GM23338 (cell line): Measurements from ENCODE around the gene PTPN5. TPM values are rescaled to one million over a fixed set of nuclear protein-coding genes. Genes with fewer than 3 reads are reported as not detected.

Source experiments
- ATAC-seq: fragments of 200-7000 bp; cut with Tn5 transposase; 3 replicates; pipeline ENCODE4 v1.9.1; 2020
- DNase-seq: peaks from one replicate; pipeline ENCODE4 v3.0.0-alpha.2; 2015; ENCODE audit warnings: low spot score
- H2AFZ ChIP-seq: fragments of 200-600 bp; sonication (generic); 2 replicates; pipeline ENCODE4 v1.8.0; 2016; ENCODE audit warnings: antibody characterized with exemption, mild to moderate bottlenecking, moderate library complexity
- H3F3A ChIP-seq: fragments of 200-600 bp; sonication (generic); replicated peaks from 2 replicates; pipeline ENCODE4 v1.8.0; 2017; ENCODE audit warnings: antibody characterized with exemption, mixed run types, low read depth
- H3K27ac ChIP-seq: fragments of 200-600 bp; sonication (generic); 2 replicates; pipeline ENCODE4 v1.6.1; 2016; ENCODE audit warnings: low read depth
- H3K27me3 ChIP-seq: fragments of 200-600 bp; sonication (generic); 2 replicates; pipeline ENCODE4 v1.8.0; 2016; ENCODE audit warnings: mild to moderate bottlenecking, mixed run types, moderate library complexity; ENCODE audit not compliant: insufficient read depth
- H3K36me3 ChIP-seq: fragments of 200-600 bp; sonication (generic); 2 replicates; pipeline ENCODE4 v1.8.0; 2016; ENCODE audit warnings: mild to moderate bottlenecking; ENCODE audit not compliant: insufficient read depth
- H3K4me1 ChIP-seq: fragments of 200-600 bp; sonication (generic); 2 replicates; pipeline ENCODE4 v1.8.0; 2016; ENCODE audit warnings: mild to moderate bottlenecking, moderate library complexity; ENCODE audit not compliant: insufficient read depth
- H3K4me2 ChIP-seq: fragments of 200-600 bp; sonication (generic); 2 replicates; pipeline ENCODE4 v1.7.1; 2017; ENCODE audit warnings: mixed run types
- H3K4me3 ChIP-seq: fragments of 200-600 bp; sonication (generic); 2 replicates; pipeline ENCODE4 v1.6.1; 2016; ENCODE audit warnings: mixed run types
- H3K79me2 ChIP-seq: fragments of 200-600 bp; sonication (generic); replicated peaks from 2 replicates; pipeline ENCODE4 v1.8.0; 2017; ENCODE audit warnings: mild to moderate bottlenecking; ENCODE audit not compliant: insufficient read depth
- H3K9me2 ChIP-seq: fragments of 200-600 bp; sonication (generic); 2 replicates; pipeline ENCODE4 v1.8.0; 2017; ENCODE audit not compliant: insufficient read depth
- H4K20me1 ChIP-seq: fragments of 200-600 bp; sonication (generic); replicated peaks from 2 replicates; pipeline ENCODE4 v1.8.0; 2017; ENCODE audit warnings: mild to moderate bottlenecking; ENCODE audit not compliant: insufficient read depth
- H3K27ac Mint-ChIP-seq: 2 replicates; pipeline ENCODE4 v1.8.0; 2020; ENCODE audit warnings: inconsistent platforms, mild to moderate bottlenecking, moderate library complexity, mixed read lengths
- H3K27me3 Mint-ChIP-seq: 3 replicates; pipeline ENCODE4 v1.8.0; 2022; ENCODE audit warnings: low read depth, mild to moderate bottlenecking, moderate library complexity, mixed read lengths, inconsistent platforms; ENCODE audit not compliant: insufficient read depth, poor library complexity
- H3K36me3 Mint-ChIP-seq: 3 replicates; pipeline ENCODE4 v1.8.0; 2021; ENCODE audit warnings: low read depth, mild to moderate bottlenecking, inconsistent platforms, moderate library complexity, mixed read lengths
- H3K4me1 Mint-ChIP-seq: 3 replicates; pipeline ENCODE4 v1.8.0; 2020; ENCODE audit warnings: mild to moderate bottlenecking, inconsistent platforms, mixed read lengths
- H3K4me3 Mint-ChIP-seq: 3 replicates; pipeline ENCODE4 v1.8.0; 2021; ENCODE audit warnings: moderate library complexity, mild to moderate bottlenecking, inconsistent platforms, mixed read lengths
- H3K9me3 Mint-ChIP-seq: 3 replicates; pipeline ENCODE4 v1.8.0; 2020; ENCODE audit warnings: moderate library complexity, mild to moderate bottlenecking, inconsistent platforms, mixed read lengths
- CREB1 ChIP-seq: fragments of 250-450 bp; sonication (Bioruptor Pico); IDR thresholded peaks from 2 replicates; pipeline ENCODE4 v1.5.0; 2020; ENCODE audit warnings: low read depth, mild to moderate bottlenecking, moderate library complexity
- ETS1 ChIP-seq: IDR thresholded peaks from 2 replicates; pipeline ENCODE4 v1.6.1; 2016; ENCODE audit warnings: antibody characterized with exemption
- EZH2 ChIP-seq: fragments of 200-600 bp; sonication (generic); IDR thresholded peaks from one replicate; pipeline ENCODE4 v1.8.0; 2017; ENCODE audit warnings: antibody characterized with exemption, mild to moderate bottlenecking, low read depth; ENCODE audit not compliant: unreplicated experiment
- EZH2phosphoT487 ChIP-seq: fragments of 200-600 bp; sonication (generic); IDR thresholded peaks from one replicate; pipeline ENCODE4 v1.8.1; 2018; ENCODE audit warnings: antibody characterized with exemption; ENCODE audit not compliant: unreplicated experiment
- JUNB ChIP-seq: IDR thresholded peaks from one replicate; pipeline ENCODE4 v1.6.1; 2016; ENCODE audit warnings: antibody characterized with exemption; ENCODE audit not compliant: unreplicated experiment
- NANOG ChIP-seq: IDR thresholded peaks from 2 replicates; pipeline ENCODE4 v1.6.1; 2016; ENCODE audit warnings: antibody characterized with exemption, borderline replicate concordance
- POLR2AphosphoS5 ChIP-seq: IDR thresholded peaks from 2 replicates; pipeline ENCODE4 v1.6.1; 2016; ENCODE audit warnings: antibody characterized with exemption, low read depth
- STAT1 ChIP-seq: IDR thresholded peaks from one replicate; pipeline ENCODE4 v1.6.1; 2016; ENCODE audit warnings: antibody characterized with exemption; ENCODE audit not compliant: unreplicated experiment
- ZNF114 ChIP-seq: fragments of 250-450 bp; sonication (Bioruptor Pico); IDR thresholded peaks from 2 replicates; pipeline ENCODE4 v1.5.0; 2020; ENCODE audit warnings: mild to moderate bottlenecking, moderate library complexity
- ZNF331 ChIP-seq: fragments of 250-450 bp; sonication (Bioruptor Pico); IDR thresholded peaks from 2 replicates; pipeline ENCODE4 v1.5.0; 2020; ENCODE audit warnings: low read depth, mild to moderate bottlenecking, moderate library complexity
- ZNF462 ChIP-seq: fragments of 250-450 bp; sonication (Bioruptor Pico); IDR thresholded peaks from 2 replicates; pipeline ENCODE4 v1.5.0; 2020; ENCODE audit warnings: mild to moderate bottlenecking, moderate library complexity
- polyA plus RNA-seq: library from polyadenylated mRNA; unstranded; fragments of >200 nt; fragmentation: Nextera tagmentation; extraction: Ambion mirVana; gene quantifications from 2 replicates; pipeline ENCODE4 v1.2.1, GENCODE V29; 2016
- total RNA-seq: library from RNA; depleted of rRNA; stranded (reverse); fragments of >200 nt; shearing (Covaris generic); gene quantifications from 2 replicates; pipeline ENCODE4 v1.2.3, GENCODE V29; 2014
- TF ChIP-seq, protein P1 (sequence below): IDR thresholded peaks from one replicate; pipeline ENCODE4 v1.6.1; 2018; ENCODE audit warnings: antibody characterized with exemption; ENCODE audit not compliant: unreplicated experiment
- TF ChIP-seq, protein P2 (sequence below), 2 experiments: fragments of 200-600 bp in 1 of 2; sonication (generic) in 1 of 2; conservative IDR thresholded peaks; 2 replicates each; pipeline versions ENCODE4 v1.5.1 to v1.6.1; 2016 to 2017; ENCODE audit warnings: antibody characterized with exemption in 2 of 2, low read depth in 2 of 2, mild to moderate bottlenecking in 2 of 2, moderate library complexity in 1 of 2

Gene PTPN5
- total and polyA plus RNA-seq, 2 experiments from 2014 or later, result 3.7 to 5.7 TPM

DNA sequence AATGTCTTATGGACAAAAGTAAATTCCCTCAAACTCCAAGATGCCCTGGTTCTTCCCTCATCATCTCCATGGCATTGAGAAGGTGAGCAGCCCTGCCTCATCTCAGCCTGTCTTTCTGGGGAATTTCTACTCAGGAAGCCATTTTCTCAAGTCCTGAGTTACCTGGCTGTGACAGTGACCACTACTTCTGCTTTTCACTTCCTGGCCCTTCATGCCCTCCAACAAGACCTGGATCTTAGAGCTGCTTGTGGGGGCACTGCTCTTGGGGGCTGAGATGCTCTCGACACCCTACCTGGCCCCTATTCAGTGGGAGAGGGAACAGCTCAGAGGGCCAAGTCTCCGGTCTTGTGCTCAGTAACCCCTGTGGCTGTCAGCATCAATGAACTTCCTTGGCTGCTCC, 60.2 kb downstream of the PTPN5 start:
- Mint-ChIP-seq H3K4me3 (no peak overlapping the region), H3K27ac (no peak overlapping the region), H3K27me3 (peaks cover 2% of the 10 kb centered on the region), H3K36me3 (no peaks in the 10 kb centered on the region; the same call in 2 of the 3 replicates), H3K4me1 (peaks cover 13% of the 10 kb centered on the region), H3K9me3 (no peaks in the 10 kb centered on the region)
- H4K20me1 ChIP-seq, result no peaks in the 10 kb centered on the region
- no peaks in the 10 kb centered on the region for H3K36me3 ChIP-seq
- H3K4me2 ChIP-seq, result no peak overlapping the region
- peaks cover under 1% of the 10 kb centered on the region; the same call in 1 of the 2 replicates for H3K4me1 ChIP-seq
- no peak overlapping the region for H3K4me3 ChIP-seq
- no peak for ATAC-seq
- TF ChIP-seq ETS1 (no peak), EZH2 (no peak), ZNF462 (no peak), CREB1 (CRISPR knock-in tag) (no peak), POLR2AphosphoS5 (no peak), EZH2phosphoT487 (no peak), JUNB (no peak), STAT1 (no peak), NANOG (no peak), ZNF331 (no peak), ZNF114 (no peak)
- TF ChIP-seq, protein P1, sequence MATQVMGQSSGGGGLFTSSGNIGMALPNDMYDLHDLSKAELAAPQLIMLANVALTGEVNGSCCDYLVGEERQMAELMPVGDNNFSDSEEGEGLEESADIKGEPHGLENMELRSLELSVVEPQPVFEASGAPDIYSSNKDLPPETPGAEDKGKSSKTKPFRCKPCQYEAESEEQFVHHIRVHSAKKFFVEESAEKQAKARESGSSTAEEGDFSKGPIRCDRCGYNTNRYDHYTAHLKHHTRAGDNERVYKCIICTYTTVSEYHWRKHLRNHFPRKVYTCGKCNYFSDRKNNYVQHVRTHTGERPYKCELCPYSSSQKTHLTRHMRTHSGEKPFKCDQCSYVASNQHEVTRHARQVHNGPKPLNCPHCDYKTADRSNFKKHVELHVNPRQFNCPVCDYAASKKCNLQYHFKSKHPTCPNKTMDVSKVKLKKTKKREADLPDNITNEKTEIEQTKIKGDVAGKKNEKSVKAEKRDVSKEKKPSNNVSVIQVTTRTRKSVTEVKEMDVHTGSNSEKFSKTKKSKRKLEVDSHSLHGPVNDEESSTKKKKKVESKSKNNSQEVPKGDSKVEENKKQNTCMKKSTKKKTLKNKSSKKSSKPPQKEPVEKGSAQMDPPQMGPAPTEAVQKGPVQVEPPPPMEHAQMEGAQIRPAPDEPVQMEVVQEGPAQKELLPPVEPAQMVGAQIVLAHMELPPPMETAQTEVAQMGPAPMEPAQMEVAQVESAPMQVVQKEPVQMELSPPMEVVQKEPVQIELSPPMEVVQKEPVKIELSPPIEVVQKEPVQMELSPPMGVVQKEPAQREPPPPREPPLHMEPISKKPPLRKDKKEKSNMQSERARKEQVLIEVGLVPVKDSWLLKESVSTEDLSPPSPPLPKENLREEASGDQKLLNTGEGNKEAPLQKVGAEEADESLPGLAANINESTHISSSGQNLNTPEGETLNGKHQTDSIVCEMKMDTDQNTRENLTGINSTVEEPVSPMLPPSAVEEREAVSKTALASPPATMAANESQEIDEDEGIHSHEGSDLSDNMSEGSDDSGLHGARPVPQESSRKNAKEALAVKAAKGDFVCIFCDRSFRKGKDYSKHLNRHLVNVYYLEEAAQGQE, result no peak
- TF ChIP-seq, protein P2, sequence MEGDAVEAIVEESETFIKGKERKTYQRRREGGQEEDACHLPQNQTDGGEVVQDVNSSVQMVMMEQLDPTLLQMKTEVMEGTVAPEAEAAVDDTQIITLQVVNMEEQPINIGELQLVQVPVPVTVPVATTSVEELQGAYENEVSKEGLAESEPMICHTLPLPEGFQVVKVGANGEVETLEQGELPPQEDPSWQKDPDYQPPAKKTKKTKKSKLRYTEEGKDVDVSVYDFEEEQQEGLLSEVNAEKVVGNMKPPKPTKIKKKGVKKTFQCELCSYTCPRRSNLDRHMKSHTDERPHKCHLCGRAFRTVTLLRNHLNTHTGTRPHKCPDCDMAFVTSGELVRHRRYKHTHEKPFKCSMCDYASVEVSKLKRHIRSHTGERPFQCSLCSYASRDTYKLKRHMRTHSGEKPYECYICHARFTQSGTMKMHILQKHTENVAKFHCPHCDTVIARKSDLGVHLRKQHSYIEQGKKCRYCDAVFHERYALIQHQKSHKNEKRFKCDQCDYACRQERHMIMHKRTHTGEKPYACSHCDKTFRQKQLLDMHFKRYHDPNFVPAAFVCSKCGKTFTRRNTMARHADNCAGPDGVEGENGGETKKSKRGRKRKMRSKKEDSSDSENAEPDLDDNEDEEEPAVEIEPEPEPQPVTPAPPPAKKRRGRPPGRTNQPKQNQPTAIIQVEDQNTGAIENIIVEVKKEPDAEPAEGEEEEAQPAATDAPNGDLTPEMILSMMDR (conservative IDR thresholded peaks at IDR 0.05; ENCODE audit: low read depth in 2 of 2), result no peak
- H3F3A ChIP-seq, result no peaks in the 10 kb centered on the region
- DNase-seq, result no peak
- no peaks in the 10 kb centered on the region for H3K27me3 ChIP-seq
- H3K79me2 ChIP-seq, result no peaks in the 10 kb centered on the region
- H3K27ac ChIP-seq, result no peak overlapping the region
- H3K9me2 ChIP-seq, result no peaks in the 10 kb centered on the region
- H2AFZ ChIP-seq, result no peak overlapping the region
